ENCODE results near the gene PSD2.

The PSD2 gene

GRCh38 chr5:139807647-139808030 lies 12.0 kb downstream of the PSD2 start:
- TF ChIP-seq CTCF (IDR thresholded peaks at IDR 0.05; ENCODE audit: low read depth, low read length), result no peak
- H3K4me3 ChIP-seq (replicated peaks in 1 of 2; ENCODE audit: low read depth in 2 of 2, low read length in 2 of 2), result no peak overlapping the region
- no peak for DNase-seq (ENCODE audit: low read depth in 2 of 2)

DNA sequence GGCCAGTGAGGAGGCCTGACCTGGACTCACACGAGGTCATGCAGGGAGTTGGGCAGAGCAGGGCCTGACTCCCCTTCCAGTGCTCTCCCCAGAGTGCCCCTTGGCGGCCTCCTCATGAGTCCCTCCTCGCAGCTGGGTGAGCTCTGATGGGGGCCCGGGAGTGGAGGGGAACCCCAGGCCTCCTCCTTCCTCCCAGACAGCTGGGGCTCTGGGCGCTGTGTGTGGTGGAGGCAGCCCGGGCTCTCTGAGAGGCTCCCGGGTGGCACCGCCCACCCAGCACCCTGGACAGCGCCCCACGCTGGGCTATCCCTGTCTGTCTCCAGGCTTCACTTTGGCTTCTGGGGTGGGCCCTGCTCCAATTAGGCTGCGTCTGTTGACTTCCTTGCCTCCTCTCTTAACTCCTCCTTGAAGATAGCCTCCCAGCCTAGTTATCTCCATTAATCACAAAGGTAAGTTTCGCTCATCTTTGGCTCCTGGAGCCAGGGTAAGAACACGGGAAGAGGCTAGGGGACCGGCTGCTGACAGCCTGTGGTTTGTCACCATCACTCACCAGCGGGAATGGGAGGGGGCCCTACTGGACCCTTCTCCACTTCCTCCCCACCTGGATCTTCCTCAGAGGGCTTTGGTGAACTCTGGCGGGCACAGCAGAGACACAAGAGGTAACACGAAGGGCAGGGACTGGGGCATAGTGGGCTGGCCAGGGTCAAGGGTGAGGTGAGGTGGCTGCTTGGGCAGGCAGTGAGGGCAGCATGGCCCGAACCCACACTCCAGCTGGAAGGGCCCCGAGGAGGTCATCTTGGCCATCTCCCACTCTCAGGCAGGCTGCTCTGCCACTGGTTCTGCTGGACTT lies 13.1 kb downstream of the PSD2 start:
- H3K4me3 ChIP-seq (replicated peaks in 1 of 2; ENCODE audit: low read depth in 2 of 2, low read length in 2 of 2), result no peak overlapping the region
- no peak for TF ChIP-seq CTCF (IDR thresholded peaks at IDR 0.05; ENCODE audit: low read depth, low read length)
- peak; percentile 41 to 44 for DNase-seq (ENCODE audit: low read depth in 2 of 2)

DNA sequence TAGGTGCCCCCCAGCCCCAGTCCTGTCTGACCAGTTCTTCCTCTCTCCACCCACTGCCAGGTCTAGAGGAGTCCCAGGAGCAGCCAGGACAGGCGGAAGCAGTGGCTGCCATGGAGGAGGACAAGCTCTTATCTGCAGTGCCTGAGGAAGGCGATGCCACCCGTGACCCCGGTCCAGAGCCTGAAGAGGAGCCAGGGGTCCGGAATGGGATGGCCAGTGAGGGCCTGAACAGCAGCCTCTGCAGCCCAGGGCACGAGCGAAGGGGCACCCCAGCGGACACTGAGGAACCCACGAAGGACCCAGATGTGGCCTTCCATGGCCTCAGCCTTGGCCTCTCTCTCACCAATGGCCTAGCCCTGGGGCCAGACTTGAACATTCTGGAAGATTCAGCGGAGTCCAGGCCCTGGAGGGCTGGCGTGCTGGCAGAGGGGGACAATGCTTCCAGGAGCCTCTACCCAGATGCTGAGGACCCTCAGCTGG lies 13.8 kb downstream of the PSD2 start:
- DNase-seq (ENCODE audit: low read depth in 2 of 2), result no peak

GRCh38 chr5:139810341-139811273 lies 15.0 kb downstream of the PSD2 start:
- no peak for TF ChIP-seq CTCF (IDR thresholded peaks at IDR 0.05; ENCODE audit: low read depth, low read length)
- H3K4me3 ChIP-seq (replicated peaks in 1 of 2; ENCODE audit: low read depth in 2 of 2, low read length in 2 of 2), result no peak overlapping the region
- DNase-seq (ENCODE audit: low read depth in 2 of 2), result no peak

More for the DNA sequence above, 13.8 kb downstream of the PSD2 start:
- no peak overlapping the region for H3K4me3 ChIP-seq (replicated peaks in 1 of 2; ENCODE audit: low read depth in 2 of 2, low read length in 2 of 2)
- no peak for TF ChIP-seq CTCF (IDR thresholded peaks at IDR 0.05; ENCODE audit: low read depth, low read length)

GRCh38 chr5:139811274-139811607 lies 15.6 kb downstream of the PSD2 start:
- no peak for TF ChIP-seq CTCF (IDR thresholded peaks at IDR 0.05; ENCODE audit: low read depth, low read length)
- no peak for DNase-seq (ENCODE audit: low read depth in 2 of 2)
- H3K4me3 ChIP-seq (replicated peaks in 1 of 2; ENCODE audit: low read depth in 2 of 2, low read length in 2 of 2), result no peak overlapping the region

DNA sequence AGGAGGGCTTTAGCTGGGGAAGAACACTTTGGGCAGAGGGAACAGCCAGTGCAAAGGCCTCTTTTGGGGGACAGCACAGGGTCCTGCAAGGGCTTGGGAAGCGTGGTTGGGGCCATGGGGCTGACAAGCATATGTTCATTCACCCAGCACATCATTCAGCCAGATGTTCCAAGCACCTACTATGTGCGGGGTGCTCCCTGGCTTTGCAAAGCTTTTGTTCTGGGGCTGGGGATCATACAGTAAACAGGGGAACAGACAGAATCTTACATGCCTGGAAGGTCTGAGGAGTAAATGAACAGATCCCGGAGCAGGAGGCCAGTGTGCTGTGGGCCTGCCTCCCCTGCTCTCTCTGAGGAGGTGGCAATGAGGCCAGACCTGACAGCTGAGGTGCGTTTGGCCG lies 16.7 kb downstream of the PSD2 start:
- DNase-seq (ENCODE audit: low read depth in 2 of 2), result no peak
- no peak for TF ChIP-seq CTCF (IDR thresholded peaks at IDR 0.05; ENCODE audit: low read depth, low read length)
- H3K4me3 ChIP-seq (replicated peaks in 1 of 2; ENCODE audit: low read depth in 2 of 2, low read length in 2 of 2), result no peak overlapping the region
